ENCODE data around the gene SRSF9.
"Not testable (repeated sequence)": the region's sequence is repeated elsewhere in the genome, so short reads cannot be mapped to it uniquely, and the experiment has no call there.

Gene SRSF9

DNA sequence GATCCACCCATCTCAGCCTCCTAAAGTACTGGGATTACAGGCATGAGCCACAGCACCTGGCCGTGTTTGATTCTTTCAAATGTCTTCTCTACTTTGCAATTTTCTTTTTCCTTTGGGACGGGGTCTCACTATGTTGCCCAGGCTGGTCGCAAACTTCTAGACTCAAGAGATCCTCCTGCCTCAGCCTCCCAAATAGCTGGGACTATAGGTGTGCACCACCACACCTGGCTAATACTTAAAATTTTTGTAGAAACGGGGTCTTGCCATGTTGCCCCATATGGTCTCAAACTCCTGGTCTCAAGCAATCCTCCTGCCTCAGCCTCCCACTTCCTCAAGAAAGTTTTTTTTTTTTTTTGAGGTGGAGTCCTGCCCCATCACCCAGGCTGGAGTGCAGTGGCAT, 21.6 kb downstream of the SRSF9 start:
- DNase-seq: no peak

DNA sequence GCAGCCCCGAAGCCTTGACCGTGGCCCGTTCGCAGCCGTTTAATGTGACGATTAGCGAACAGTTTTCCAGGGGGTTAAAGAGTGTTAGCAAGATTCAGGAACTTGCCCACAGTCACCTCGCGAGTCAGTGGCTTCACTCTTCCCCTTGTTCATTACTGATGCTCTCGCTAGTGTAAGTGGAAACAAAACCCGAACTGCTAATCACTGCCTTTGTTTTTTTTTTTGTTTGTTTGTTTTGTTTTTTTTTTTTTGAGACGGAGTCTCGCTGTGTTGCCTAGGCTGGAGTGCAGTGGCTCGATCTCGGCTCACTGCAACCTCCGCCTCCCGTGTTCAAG, 22.7 kb downstream of the SRSF9 start:
- DNase-seq: not testable (repeated sequence)

DNA sequence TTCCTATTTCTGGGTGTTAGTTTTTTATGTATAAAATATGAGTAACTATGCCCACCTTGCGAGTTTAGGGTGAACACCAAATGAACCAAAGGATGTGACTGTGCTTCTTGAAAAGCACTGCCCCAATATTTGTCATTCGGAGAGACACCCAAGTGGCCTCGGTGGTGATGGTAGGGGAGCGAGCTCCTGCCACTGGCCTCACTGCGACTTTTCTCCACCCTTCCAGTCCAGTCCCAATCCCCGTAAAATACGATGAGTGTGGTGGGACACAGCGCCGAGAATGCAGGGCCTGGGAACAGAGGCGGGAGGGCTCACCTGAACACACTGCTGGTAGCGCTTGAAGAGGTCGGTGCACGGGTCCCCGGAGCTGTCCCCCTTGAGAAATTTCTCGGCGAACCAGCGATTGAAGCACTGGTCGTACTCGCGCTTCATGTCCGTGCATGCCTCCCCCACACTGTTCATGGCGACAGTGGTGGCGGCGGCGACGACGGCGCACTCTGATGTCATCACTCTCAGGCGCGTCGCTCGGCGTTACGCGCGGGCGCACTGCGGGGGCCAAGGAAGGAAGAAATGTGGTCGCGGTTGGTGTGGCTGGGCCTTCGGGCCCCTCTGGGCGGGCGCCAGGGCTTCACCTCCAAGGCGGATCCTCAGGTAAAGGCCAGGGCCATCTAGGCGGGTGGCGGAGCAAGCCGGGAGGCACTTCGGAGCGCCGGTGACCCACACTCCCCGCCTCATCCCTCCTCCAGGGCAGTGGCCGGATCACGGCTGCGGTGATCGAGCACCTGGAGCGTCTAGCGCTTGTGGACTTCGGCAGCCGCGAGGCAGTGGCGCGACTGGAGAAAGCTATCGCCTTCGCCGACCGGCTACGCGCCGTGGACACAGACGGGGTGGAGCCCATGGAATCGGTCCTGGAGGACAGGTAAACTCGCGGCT, 23.4 kb downstream of the SRSF9 start, which contains the start of the genes GATC and TRIAP1:
Gene GATC (plus strand): TSS at position 534 of the 933 bp plus-strand sequence. CDS start 37 bp downstream, at position 571.
Gene TRIAP1 (minus strand): TSS at position 474 of the 933 bp plus-strand sequence. CDS start 12 bp downstream, at position 462.
- DNase-seq: peak; percentile 69 to 81

DNA sequence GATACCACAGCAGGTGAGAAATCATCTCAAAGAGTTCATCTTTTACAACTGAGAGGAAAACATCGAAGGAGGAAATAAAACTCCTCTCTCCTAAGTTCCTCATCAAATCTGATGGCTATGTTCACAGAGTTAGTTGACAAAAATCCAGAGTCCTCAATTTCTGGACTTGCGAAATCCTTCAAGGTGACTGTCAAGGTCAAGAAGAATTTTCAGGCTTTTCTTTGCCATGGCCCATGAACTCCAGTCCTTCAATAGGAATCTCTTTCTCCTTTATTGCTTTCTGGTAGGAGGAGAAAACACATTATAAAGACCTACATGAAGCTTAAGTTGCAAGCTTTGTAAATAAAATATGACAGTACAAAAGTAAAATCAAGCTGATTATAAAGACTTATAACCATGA, 24.9 kb downstream of the SRSF9 start:
- DNase-seq: no peak

DNA sequence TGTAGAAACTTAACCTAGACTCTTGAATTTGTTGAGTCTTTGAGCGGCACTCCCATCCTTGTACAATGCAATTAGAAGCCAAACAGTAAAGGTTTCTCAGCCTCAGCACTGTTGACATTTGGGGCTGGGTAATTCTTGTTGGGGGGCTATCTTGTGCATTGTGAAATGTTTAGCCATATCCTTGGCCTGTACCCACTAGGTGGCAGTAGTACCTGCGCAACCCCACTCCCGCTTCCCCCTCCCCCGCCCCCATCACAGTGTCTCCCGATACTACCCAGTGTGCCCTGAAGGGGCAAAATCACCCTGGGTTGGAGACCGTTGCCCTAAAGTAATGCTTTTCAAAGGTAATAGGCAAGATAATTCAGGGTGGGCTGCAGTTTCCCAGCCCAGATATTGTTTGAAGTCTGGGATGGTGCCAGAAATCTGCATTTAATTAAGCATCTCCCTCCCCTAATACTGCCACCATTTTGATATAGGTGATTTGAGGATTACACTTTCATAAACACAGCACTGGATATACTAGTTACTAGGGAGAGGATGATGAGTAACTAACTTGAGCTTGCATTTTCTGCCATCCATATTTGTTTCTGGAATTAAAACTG, 29.8 kb downstream of the SRSF9 start:
- DNase-seq: peak; percentile 59 to 83

DNA sequence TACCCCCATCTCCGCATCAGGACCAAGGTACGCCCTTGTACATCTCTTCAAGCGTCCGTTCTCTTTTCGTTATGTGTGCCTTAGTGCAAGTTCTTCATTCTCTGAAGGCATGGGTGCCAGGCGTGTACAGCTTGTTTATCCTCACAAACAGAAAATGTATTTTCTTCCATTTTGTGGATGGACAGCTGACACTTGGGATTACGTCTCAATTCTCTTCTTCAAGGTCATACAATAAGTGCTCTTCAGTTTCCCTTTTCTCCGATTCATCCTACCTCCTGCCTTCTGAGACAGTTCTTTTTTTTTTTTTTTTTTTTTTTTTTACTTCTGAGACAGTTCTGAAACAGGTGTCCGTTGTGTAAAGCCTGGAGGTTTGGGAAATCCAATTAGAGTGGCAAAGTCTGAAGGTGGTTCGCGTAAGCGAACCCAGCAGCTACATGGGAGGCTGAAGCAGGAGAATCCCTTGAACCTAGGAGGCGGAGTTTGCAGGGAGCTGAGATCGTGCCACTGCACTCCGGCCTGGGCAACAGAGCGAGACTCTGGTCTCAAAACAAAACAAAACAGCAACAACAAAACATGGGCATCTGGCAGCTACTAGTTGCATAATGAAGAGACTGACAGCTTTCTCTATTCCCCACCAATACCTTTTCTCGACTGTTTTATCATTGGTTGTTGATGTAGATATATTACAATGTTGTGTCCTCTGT, 30.9 kb downstream of the SRSF9 start:
- no peak for DNase-seq

DNA sequence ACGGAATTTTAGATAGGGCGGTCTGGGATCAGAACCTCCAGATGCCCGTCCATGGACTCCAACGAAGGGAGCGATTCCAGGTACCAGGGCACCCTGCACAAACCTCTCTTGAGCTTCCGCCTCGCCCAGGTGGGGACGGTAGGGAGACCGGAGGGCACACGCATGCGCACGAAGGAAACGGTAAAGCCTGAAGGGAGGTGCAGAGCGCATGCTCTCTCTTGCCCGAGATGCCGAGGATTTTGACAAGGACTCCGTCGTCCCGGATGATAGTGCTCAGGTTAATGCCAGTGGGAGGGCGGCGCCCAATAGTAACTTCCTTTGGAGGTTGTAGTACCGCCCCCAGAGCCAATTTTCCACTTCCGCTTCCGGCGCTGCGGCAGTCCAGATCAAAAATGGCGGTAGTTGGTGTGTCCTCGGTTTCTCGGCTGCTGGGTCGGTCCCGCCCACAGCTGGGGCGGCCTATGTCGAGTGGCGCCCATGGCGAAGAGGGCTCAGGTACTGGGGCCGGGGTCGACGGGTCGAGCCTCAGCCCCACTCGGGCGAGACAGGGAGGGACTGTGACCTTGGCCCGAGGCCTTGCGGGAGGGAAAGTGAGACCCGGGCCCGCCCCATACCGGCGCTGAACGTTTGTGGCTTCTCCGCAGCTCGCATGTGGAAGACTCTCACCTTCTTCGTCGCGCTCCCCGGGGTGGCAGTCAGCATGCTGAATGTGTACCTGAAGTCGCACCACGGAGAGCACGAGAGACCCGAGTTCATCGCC, 31.6 kb downstream of the SRSF9 start, which contains the start of gene COX6A1:
Gene COX6A1 (plus strand): TSS at position 379 of the 760 bp plus-strand sequence. CDS start 14 bp downstream, at position 393.
- peak; percentile 100 for DNase-seq

DNA sequence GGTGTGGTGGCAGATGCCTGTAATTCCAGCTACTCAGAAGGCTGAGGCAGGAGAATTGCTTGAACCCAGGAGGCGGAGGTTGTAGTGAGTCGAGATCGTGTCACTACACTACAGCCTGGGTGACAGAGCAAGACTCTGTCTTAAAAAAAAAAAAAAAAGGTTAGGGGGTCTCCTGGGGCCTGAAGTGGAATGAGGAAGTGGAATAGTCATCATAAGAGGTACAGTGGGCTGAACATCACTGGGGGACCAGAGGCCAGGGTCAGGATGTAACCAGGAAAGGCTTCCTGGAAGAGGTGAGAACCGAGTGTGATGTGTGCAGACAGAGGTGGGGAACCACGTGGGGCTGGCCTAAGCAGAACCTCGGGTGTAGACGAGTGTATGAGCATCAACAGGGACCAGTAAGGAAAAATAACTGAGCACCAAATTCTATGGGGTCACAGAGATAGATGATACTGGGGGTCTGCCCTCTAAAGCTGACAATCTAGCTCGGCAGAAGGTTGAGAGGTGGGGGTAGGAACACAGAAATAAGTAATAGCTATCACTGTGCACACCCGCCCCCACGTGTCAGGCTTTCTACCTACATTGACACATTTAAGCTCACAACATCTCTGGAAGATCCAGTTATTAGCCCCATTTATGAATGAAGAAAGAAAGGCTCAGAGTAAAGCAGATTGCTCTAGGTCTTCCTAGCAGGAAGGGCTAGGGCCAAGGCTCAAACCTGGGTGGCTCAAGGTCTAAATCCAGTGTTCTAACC, 36.6 kb downstream of the SRSF9 start:
- no peak for DNase-seq

DNA sequence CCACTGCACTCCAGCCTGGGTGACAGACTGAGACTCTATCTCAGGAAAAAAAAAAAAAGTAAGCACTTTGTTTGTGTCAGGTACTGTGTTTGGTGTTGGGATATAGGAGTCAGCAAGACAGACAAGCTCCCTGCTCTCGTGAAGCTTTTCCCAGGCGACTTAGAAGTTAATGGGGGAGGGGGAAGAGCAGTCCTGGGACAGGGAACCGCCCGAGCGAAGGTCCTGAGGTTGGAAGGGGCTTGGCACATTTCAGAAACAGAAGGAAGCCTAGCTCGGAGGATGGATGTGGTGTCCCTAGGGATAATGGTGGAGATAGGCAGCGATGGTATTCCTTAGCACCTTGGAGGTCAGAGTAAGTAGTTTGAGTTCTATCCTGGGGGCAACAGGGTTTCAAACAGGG, 40.2 kb downstream of the SRSF9 start:
- DNase-seq: no peak

DNA sequence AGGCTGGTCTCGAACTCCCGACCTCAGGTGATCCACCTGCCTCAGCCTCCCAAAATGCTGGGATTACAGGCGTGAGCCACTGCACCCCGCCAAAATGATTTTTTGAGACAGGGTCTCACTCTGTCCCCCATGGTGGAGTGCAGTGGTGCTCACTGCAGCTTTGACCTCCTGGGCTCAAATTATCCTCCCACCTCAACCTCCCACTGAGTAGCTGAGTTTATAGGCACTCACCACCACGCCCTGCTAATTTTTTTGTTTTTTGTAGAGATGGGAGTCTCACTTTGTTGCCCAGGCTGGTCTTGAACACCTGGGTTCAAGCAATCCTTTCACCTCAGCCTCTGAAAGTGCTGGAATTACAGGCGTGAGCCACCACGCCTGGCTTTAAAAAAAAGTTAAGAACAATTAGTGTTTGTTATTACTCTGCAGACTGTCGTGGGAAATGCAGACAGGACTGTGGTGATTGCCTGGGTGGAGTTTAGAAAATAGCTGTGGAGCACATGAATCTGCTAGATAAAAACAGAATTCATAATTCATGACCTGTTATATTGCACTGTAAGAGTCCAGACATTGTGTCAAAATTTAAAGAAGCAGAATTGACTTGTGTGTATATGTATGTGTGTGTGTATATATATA, 40.8 kb downstream of the SRSF9 start:
- DNase-seq: no peak

DNA sequence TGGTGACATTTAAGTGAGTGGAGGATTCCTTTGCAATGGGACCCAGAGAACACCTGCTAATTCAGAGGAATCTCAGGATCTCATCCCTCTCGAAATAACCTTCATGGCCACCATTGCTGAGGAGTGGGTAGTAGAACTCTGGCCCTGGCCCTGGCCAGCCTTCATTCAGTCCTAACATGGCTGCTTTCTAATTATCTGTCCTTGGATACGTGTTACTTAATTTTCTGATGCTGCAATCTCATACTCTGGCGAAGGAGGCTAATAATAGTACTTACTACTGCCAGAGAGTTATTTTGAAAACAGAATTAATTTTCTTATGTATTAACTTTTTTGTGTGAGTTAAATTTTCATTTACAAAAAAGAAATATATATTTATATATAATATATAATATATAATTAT, 43.8 kb downstream of the SRSF9 start:
- no peak for DNase-seq

DNA sequence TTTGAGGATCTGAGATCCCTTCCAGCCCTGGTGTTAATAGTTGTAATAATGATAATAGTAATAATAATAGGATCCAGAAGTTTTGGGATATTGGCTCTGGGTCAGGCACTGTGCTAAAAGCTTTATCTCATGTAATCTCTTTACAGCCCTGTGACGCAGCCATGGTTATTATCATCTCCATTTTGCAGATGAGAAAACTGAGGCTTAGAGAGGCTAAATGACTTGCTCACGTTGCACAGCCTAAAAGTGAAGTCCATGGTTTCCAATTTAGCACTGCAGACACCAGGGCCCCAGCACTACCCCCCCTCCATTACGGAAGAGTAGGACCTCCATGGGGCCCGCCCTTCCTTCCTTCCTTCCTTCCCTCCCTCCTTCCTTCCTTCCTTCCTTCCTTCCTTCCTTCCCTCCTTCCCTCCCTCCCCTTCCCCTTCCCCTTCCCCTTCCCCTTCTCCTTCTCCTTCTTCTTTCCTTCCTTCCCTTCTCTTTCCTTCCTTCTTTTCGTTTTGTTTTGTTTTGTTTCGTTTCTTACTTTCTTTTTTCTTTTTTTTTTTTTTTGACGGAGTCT, 46.6 kb downstream of the SRSF9 start:
- DNase-seq: no peak

DNA sequence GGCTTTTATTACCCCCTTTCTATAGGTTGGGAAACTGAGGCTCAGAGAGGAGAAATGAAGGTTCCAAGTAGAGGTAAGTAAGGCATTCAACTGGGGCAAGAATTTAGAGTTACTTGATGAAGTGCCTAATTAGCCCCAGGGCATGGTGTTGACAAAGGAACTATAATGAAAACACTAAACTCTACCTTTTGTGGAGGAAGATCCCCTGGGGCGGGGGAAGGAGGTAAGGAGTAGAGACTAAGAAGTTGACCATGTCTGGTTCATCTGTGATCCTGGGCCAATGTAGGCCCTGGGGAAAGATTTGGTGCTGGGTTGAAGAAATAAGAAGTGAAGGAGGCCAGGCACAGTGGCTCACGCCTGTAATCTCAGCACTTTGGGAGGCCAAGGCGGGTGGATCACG, 47.8 kb downstream of the SRSF9 start:
- DNase-seq: no peak

DNA sequence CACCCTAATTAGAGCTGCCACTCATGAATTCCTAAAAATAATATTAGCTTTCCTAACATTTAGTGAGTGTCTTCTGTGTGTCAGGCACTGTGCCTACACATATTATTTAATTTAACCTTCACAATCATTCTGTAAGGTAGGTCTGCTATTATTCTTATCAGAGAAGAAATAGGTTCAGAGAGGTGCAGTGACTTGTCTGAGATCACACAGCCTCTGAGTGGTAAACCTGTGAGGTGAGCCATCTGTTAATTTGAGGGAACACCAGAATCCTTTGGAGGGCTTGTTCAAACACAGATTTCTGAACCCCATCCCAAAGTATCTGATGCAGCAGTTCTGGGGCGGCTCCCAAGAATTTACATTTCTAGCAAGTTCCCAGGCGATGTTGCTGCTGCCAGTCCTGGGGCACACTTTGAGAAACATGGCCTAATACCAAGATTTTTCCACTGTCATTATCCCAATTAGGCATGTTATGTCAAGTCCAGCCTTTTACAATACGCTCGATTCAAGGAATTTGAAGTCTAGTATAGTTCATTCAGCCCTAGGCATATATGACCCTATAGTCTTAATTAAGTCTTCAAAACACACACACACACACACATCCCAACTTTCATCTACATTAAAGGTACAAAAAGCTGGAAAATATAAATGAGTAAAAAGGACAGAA, 51.5 kb downstream of the SRSF9 start:
- DNase-seq: no peak

DNA sequence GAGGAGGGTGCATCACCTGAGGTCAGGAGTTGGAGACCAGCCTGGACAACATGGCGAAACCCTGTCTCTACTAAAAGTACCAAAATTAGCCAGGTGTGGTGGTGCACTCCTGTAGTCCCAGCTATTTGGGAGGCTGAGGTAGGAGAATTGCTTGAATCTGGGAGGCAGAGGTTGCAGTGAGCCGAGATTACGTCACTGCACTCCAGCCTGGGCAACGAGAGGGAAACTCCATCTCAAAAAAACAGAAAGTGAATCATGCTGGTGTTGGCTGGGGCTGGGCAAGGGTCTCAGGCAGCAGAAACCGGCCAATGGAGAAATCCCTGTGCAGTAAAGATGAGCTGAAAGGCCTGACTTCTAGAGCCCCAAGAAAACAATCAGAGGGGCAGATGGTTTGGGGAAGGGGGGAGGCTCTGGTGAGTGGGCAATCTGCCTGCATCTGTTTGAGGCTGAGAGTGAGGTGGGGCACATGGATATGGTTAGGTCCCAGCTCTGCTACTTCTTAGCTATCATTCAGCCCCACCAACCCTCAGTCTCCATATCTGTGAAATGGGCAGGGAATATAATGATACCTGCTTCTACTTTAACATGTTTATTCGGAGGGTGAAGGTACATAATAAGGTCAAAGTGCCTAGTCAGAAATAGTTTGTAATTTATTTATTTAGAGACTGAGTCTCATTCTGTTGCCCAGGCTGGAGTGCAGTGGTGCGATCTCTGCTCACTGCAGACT, 52.9 kb downstream of the SRSF9 start:
- no peak for DNase-seq

DNA sequence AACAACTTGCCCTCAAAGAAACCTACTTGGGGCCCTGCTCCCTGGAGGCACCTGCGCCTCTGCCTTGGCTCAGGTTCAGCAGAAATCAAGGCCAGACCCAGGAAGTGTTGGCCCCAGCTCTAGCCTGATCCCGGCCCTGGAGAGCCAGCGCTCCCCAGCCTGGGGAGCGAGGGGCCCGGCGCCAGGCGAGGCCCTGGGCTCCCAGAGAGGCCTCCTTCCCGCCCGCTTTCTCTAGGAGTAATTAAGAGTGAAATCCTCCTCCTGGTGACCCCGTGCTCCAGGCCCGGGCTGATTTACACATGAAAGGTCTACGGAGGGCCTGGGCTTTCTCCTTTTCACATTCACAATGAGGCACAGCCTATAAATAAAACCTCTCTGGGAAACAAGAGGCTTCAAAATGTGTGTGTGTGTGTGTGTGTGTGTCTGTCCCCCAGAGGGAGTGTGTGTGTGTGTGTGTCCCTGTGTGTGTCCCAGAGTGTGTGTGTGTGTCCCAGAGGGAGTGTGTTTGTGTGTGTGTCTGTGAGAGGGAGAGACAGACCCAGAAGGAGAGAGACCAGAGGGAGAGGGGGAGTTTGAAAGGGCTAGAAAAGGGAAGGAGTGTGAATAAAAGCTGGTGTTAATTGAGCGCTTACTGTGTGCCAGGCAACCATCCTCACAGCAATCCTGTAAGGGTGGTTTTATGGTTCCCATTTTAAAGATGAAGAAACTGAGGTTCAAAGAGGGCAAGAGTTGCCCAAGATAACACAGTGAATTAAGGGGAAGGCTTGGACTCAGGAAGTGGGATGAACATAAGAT, 55.5 kb downstream of the SRSF9 start:
- peak in 1 of 2 experiments; percentile 55 for DNase-seq

DNA sequence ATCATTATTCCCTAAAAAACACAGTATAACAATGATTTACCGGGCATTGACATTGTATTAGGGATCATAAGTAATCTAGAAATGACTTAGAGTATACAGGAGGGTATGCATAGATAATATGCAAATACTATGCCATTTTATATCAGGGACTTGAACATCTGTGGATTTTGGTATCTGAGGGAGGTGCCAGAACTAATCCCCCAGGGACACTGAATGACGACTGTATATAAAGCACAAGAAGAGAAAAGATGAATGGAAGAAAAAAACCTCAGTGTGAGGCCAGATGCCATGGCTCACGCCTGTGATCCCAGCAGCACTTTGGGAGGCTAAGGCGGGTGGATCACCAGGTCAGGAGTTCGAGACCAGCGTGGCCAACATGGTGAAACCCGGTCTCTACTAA, 57.1 kb downstream of the SRSF9 start:
- no peak for DNase-seq

Data from SHP77 (cell line).